Fibroblast of gingiva (primary cell): Measurements from ENCODE around the gene MUC2.

ENCODE experiments used
- DNase-seq: peaks from one replicate; pipeline ENCODE4 v3.0.0-alpha.2; 2011; ENCODE audit warnings: low read depth

The MUC2 gene

GRCh38 chr11:1074244-1075221 is at the start of gene MUC2:
MUC2 (plus strand) TSS chr11:1074874.
- DNase-seq = no peak

- no peak for DNase-seq
Measured at GRCh38 chr11:1025410-1026162, 49.1 kb upstream of the MUC2 start.

GRCh38 chr11:1026163-1026450 is 48.6 kb upstream of the MUC2 start:
- DNase-seq = no peak

GRCh38 chr11:1026641-1027482 is 47.8 kb upstream of the MUC2 start:
- DNase-seq = no peak

GRCh38 chr11:1027483-1028290 is 47.0 kb upstream of the MUC2 start:
- no peak for DNase-seq

GRCh38 chr11:1028291-1028540 is 46.5 kb upstream of the MUC2 start:
- DNase-seq = no peak

- no peak for DNase-seq
Measured at GRCh38 chr11:1028616-1029015, 46.1 kb upstream of the MUC2 start.

GRCh38 chr11:1029051-1029450 is 45.6 kb upstream of the MUC2 start:
- no peak for DNase-seq

- DNase-seq = no peak
Measured at GRCh38 chr11:1029654-1030053, 45.0 kb upstream of the MUC2 start.

GRCh38 chr11:1030086-1030485 is 44.6 kb upstream of the MUC2 start:
- DNase-seq = no peak

- DNase-seq = no peak
Measured at GRCh38 chr11:1030556-1030955, 44.1 kb upstream of the MUC2 start.

GRCh38 chr11:1031121-1031899 is 43.4 kb upstream of the MUC2 start:
- no peak for DNase-seq

- DNase-seq = no peak
Measured at GRCh38 chr11:1032310-1032891, 42.3 kb upstream of the MUC2 start.

- DNase-seq = no peak
Measured at GRCh38 chr11:1033016-1033798, 41.5 kb upstream of the MUC2 start.

GRCh38 chr11:1034001-1034400 is 40.7 kb upstream of the MUC2 start:
- no peak for DNase-seq

GRCh38 chr11:1034456-1035295 is 40.0 kb upstream of the MUC2 start:
- no peak for DNase-seq

- DNase-seq = no peak
Measured at GRCh38 chr11:1035577-1036283, 38.9 kb upstream of the MUC2 start.

- no peak for DNase-seq
Measured at GRCh38 chr11:1036303-1036923, 38.3 kb upstream of the MUC2 start, which contains the start of gene MUC6. MUC6 (minus strand) TSS chr11:1036718; CDS start chr11:1036655, 63 bp downstream.
